ENCODE results near the gene HOXA6. TPM values are rescaled to one million over a fixed set of nuclear protein-coding genes. Genes with fewer than 3 reads are reported as not detected.

HOXA6 gene
- total RNA-seq, 1 donor from 2014 or later, result not detected

GRCh38 chr7:27185013-27185853 is 37.7 kb upstream of the HOXA6 start, which contains the start of gene HOXA11:
TSS of gene HOXA11 (minus strand) at chr7:27185232. CDS start at chr7:27185144, 88 bp downstream.
- intact Hi-C loops (cut with micrococcal nuclease), result loop anchor here (2.0 kb wide), 1 partner anchor 16 kb away; no protein-coding TSS in a partner anchor

DNA sequence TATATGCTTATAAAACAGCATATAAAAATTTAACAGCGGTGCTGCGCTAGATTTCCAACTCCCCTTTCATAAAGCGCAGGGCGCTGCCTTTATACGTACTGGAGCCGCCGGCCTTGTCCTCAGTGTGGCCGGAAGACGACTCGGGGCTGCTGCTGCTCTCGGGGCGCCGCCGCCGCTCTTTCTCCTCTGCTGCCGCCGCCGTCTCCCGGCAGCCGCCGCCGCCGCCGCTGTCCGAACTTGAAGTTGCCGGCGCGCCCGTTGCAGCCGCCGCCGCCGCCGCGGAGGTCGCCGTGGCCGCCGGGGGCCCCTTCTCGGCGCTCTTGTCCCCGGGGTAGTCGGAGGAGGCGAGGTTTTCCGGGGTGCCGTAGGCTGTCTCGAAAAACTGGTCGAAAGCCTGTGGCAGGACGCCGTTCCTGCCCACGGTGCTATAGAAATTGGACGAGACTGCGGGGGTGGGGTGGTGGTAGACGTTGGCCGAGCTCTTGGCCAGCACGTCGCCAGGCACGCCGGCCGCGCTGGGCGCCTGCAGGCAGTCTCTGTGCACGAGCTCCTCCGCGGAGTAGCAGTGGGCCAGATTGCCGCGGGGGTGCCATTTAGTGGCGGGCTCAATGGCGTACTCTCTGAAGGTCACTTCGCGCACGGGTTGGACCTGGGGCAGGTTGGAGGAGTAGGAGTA is 36.9 kb upstream of the HOXA6 start:
- intact Hi-C loops (cut with micrococcal nuclease), result loop anchor here (2.0 kb wide), 1 partner anchor 16 kb away; no protein-coding TSS in a partner anchor

GRCh38 chr7:27183682-27184336 is 36.2 kb upstream of the HOXA6 start:
- intact Hi-C loops (cut with micrococcal nuclease), result loop anchor here (2.0 kb wide), 1 partner anchor 15 kb away; no protein-coding TSS in a partner anchor

DNA sequence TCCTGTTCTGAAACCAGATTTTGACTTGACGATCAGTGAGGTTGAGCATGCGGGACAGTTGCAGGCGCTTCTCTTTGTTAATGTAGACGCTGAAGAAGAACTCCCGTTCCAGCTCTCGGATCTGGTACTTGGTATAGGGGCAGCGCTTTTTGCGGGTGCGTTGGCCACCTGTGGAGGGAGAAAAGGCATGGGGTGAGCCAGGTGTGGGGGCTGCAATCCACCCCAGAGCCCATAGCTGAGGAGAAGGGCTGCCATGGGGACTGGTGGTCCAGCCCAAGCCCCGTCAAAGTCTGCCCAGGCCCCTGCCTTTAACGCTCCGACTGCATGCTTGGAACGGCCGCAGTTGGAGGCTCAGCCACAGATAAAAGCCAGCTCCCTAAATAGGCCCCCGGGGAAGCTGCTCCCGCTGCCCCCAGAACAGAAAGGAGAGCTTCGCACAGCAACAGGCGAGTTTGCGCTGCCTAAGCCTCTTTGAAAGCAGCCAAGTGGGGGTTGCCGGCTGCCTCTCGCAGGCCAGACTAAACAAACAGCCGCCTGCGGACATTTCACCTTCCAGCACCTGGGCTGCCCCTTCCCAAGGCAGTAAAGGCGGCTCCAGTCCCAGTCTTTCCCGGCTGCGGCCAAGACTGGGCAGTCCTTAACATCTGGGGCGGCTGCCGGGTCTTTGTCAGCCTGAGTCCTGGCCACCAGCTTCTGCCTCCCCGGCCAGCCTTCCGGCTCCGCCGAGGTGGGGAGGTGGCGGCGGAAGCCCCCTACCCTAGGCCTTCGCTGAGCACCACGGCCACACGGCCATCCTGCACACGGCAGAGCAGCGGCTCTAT is 35.5 kb upstream of the HOXA6 start:
- intact Hi-C loops (cut with micrococcal nuclease), result no loop called here

GRCh38 chr7:27182285-27182841 is 34.8 kb upstream of the HOXA6 start:
- intact Hi-C loops (cut with micrococcal nuclease), result no loop called here

GRCh38 chr7:27181795-27182275 is 34.3 kb upstream of the HOXA6 start:
- intact Hi-C loops (cut with micrococcal nuclease), result no loop called here

DNA sequence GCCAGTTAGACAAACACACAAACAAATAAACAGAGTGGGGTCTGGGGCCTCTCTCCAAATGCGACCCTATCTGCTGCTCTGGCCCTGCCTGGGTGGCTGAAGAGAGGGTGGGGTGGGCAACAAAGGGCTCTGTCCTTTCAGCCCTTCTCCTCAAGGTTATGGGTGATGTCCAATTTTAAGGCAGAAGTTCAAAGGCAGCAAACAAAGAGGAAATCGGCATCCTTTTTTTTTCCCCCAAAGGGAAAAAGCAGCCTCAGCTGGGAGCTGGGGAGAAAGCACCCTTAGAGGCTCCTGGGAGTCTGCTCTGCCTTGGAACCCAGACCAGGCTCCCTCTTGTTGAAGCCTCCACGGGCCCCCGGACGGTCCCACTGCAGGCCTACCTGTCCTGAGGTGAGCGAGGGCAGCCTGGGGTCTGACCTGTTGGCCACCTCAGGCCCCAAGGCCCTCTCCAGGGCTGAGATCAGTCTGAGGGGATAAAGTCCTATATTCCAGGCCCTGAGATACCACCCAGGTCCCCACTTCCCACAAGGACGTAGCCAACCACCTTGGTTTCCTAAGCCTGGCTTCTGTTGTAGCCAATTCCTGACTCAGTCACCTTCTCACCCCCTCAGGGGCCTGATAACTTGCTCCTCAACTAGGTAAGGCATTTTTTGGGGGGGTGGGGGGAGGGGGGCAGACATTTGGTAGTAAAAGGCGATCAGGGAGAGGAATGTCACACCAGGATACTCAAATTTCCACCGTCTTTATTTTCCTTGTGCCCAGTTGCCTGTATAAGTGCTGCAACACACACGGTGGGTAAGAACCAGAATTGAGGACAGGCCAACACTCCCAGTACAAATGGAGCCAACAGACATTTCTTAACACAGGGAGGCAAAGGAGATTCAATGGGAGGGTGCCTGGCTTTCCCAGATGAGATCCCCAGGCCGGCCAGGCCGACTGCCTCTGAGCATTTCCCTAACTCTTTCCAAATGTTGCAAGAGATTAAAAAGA is 33.2 kb upstream of the HOXA6 start:
- intact Hi-C loops (cut with micrococcal nuclease), result no loop called here

DNA sequence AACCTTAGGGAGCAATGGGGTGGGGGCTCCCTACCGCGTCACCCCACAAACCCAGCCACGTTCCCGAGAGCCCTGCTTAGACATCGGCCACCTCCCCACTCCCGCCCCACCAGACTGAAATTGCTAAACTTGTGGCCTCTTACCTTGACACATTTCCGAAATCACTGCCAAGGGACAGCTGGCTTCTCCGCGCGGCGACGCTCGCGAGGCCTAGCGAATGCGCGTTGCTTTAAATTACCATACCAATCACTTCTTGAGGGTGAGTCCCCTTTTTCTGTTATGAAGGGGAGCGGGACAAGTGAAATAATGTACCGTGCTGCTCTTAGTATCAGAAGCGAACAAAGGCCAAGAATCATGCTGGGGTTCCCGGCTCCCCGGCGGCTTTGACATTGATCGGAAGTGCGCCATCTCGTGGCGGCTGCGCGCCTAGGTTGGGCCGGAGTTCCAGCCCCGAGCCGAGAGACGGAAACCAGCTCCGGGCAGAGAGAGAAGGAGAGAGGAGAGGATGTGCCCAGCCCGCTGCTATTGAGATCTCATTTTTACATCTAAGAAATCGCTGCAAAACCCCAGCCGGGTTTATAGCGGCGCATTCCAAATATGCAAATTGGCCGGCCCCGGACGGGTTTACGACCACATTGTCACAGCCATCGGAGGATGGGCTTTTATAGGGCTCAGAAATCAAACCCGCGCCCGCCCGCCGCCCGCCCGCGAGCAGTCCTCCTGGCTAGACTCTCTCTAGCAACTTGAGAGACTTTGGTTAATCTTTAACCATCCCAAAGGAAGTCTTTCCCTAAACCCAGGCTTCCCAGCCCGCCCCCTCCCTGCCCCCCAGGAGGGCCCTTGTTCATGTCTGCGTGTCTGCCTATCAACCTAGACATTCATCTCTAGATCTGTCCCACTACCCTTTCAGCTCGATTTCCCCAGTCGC is 32.2 kb upstream of the HOXA6 start:
- intact Hi-C loops (cut with micrococcal nuclease), result no loop called here

DNA sequence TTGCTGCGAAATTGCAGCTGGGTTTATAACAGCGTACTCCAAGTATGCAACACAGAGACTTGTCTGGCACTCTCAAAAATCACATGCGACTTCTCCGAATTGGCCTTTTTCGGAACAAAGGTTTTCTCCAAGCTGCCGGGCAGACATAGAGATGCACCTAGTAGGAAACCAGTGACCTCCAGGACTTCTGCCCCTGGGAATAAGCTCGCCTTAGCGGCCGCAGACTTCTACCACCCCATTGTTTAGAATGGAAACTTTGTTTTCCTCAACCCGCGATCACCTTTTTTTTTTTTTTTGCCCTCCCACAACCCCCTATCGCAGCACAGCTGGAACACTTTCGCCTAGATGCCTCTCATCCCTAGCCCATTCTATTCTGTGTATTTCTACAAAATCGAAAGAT is 31.5 kb upstream of the HOXA6 start:
- intact Hi-C loops (cut with micrococcal nuclease), result no loop called here

- intact Hi-C loops (cut with micrococcal nuclease), result no loop called here
Measured at GRCh38 chr7:27178366-27178765, 30.8 kb upstream of the HOXA6 start.

DNA sequence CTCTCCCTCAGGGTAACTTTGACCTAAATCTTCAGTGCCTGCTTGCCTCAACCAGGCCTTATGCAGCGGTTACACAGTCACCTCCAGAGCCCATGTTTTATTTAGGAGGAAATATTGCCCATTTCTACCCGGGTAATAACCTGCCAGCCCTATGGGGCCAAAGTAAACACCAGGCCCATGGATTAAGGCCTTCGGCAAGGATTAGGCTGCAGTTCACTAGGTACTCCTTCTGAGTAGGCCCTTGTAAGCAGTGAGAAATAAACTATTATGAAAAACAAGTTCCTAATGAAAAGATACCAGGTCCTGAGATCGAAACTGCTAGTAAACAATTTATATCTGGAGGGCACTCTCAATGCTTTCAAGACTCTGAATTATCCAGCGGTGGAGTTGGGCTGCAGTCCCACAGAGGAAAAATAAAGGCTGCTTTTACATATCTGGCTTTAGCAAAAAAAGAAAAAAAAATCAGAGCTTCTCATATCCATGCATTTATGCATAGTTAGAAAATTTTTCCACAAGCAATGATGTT is 30.3 kb upstream of the HOXA6 start:
- intact Hi-C loops (cut with micrococcal nuclease), result no loop called here

GRCh38 chr7:27176962-27177794 is 29.6 kb upstream of the HOXA6 start:
- intact Hi-C loops (cut with micrococcal nuclease), result no loop called here

GRCh38 chr7:27176524-27176845 is 28.9 kb upstream of the HOXA6 start:
- intact Hi-C loops (cut with micrococcal nuclease), result no loop called here

DNA sequence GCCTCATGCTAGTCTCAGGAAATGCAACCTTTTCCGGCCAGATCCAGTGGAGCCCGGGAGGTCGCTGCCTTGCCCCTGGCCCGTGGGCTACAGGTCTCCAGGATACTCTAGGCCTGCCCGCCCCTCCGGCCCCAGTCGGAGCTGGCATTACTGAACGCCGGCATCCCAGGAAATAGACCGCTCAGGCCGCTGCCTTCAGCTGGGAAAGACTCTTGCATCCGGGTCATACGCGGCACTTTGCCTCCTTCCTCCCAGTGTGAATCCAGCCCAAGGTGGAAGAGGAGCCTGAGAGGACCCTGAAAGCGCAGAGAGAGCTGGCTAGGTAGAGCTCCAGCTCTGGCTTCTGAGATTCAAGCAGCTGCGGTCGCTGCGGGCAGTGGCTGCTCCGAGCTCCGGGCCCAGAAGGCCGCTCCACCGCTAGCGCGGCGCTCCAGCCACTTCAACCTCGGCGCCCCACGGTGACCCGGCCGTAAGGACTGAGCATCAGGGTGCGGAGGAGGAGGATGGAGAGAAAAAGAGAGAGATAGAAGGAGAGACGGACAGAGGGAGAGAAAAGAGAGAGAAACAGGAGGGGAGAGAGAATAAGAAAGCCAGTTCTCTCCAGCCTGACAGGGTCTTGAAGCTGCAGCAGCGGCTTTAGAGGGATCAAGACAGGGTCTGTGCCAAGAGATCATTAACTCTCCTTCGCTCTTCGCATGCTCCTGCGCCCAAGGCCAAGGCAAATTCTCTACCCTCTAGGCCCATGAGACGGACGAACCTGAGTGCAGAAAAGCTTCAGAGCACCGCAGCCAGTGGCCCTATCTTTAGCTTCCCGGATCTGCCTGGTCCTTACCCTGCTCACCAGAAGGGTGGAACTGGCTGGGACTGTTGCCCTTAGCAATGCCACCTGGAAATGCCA is 28.3 kb upstream of the HOXA6 start:
- intact Hi-C loops (cut with micrococcal nuclease), result no loop called here

GRCh38 chr7:27174874-27175625 is 27.5 kb upstream of the HOXA6 start:
- intact Hi-C loops (cut with micrococcal nuclease), result no loop called here
